Breast epithelium (tissue), 3 donors: Measurements from ENCODE around the gene DCDC1.

ENCODE experiments used
- CTCF ChIP-seq, 3 donors: fragments of 450-650 bp; IDR thresholded peaks; one replicate each; pipeline ENCODE4 v1.5.1; 2016 to 2017; ENCODE audit warnings: antibody characterized with exemption in 3 of 3, mild to moderate bottlenecking in 3 of 3, moderate library complexity in 3 of 3
- POLR2A ChIP-seq: fragments of 450-650 bp; IDR thresholded peaks from one replicate; pipeline ENCODE4 v1.6.1; 2016; ENCODE audit warnings: antibody characterized with exemption, mild to moderate bottlenecking, moderate library complexity
- POLR2AphosphoS5 ChIP-seq, 3 donors: sonication (generic); formaldehyde crosslinking; IDR thresholded peaks; one replicate each; pipeline ENCODE4 v1.6.1; 2017; ENCODE audit warnings: antibody characterized with exemption in 3 of 3

GRCh38 chr11:30911247-30911646, 458.3 kb downstream of the DCDC1 start:
- TF ChIP-seq CTCF (IDR thresholded peaks at IDR 0.05) (no peak), POLR2A (no peak), POLR2AphosphoS5 (IDR thresholded peaks at IDR 0.05) (no peak)
